K562 (cell line): ENCODE data around the gene UROD. TPM values are rescaled to one million over a fixed set of nuclear protein-coding genes. Genes with fewer than 3 reads are reported as not detected.

Experiments used
- CTCF ChIP-seq, 3 experiments: IDR thresholded peaks in 2 of 3; conservative IDR thresholded peaks in 1 of 3; 2 replicates each; pipeline ENCODE4 v1.5.1; 2011 to 2012; ENCODE audit warnings: low read length in 3 of 3, mild to moderate bottlenecking in 3 of 3, control low read depth in 2 of 3, improper control_type of control experiment in 1 of 3, inconsistent platforms in 1 of 3, low read depth in 1 of 3, mixed read lengths in 1 of 3, moderate library complexity in 1 of 3; ENCODE audit not compliant: insufficient read depth in 2 of 3
- ELF1 ChIP-seq: fragments of 200-800 bp; sonication (Bioruptor generic); IDR thresholded peaks from 2 replicates; pipeline ENCODE4 v1.6.1; 2016; ENCODE audit warnings: missing genetic modification characterization, missing compliant biosample characterization
- GATAD2B ChIP-seq: fragments of 450-650 bp; IDR thresholded peaks from 2 replicates; pipeline ENCODE4 v1.6.1; 2017; ENCODE audit warnings: mild to moderate bottlenecking, borderline replicate concordance
- IRF1 ChIP-seq: sonication (generic); formaldehyde crosslinking; IDR thresholded peaks from 2 replicates; pipeline ENCODE4 v1.8.0; 2022; ENCODE audit warnings: missing genetic modification reagents, mild to moderate bottlenecking, borderline replicate concordance
- MAFF ChIP-seq: IDR thresholded peaks from 2 replicates; pipeline ENCODE4 v1.6.1; 2012; ENCODE audit warnings: low read length, improper control_type of control experiment
- MAZ ChIP-seq, 2 experiments: fragments of 450-650 bp in 1 of 2; sonication (generic) in 1 of 2; formaldehyde crosslinking; IDR thresholded peaks in 1 of 2; conservative IDR thresholded peaks in 1 of 2; 2 replicates each; pipeline versions ENCODE4 v1.4.0 to v1.5.0; 2020; ENCODE audit warnings: mild to moderate bottlenecking in 1 of 2, missing genetic modification reagents in 1 of 2
- NFRKB ChIP-seq: fragments of 450-650 bp; IDR thresholded peaks from 2 replicates; pipeline ENCODE4 v1.6.1; 2016; ENCODE audit warnings: low read depth
- NKRF ChIP-seq: fragments of 450-650 bp; IDR thresholded peaks from 2 replicates; pipeline ENCODE4 v1.6.1; 2016; ENCODE audit warnings: borderline replicate concordance
- NONO ChIP-seq, 2 experiments: fragments of 200-400 bp in 1 of 2; fragments of 450-650 bp in 1 of 2; formaldehyde crosslinking in 1 of 2; IDR thresholded peaks; 2 replicates each; pipeline ENCODE4 v1.6.1; 2017; ENCODE audit warnings: low read depth in 2 of 2, mild to moderate bottlenecking in 2 of 2, moderate library complexity in 2 of 2, low read length in 1 of 2
- RBM22 ChIP-seq: fragments of 200-400 bp; formaldehyde crosslinking; IDR thresholded peaks from 2 replicates; pipeline ENCODE4 v1.6.1; 2018; ENCODE audit warnings: low read length, low read depth; ENCODE audit not compliant: poor library complexity, severe bottlenecking
- SMAD4 ChIP-seq: fragments of 250-450 bp; sonication (Bioruptor Pico); conservative IDR thresholded peaks from 2 replicates; pipeline ENCODE4 v1.8.0; 2021; ENCODE audit warnings: inconsistent platforms, mild to moderate bottlenecking, moderate library complexity
- SRSF9 ChIP-seq: fragments of 200-400 bp; formaldehyde crosslinking; IDR thresholded peaks from 2 replicates; pipeline ENCODE4 v1.6.1; 2017; ENCODE audit warnings: low read depth, low read length, borderline replicate concordance
- TBL1XR1 ChIP-seq, 2 experiments: IDR thresholded peaks; 2 replicates each; pipeline ENCODE4 v1.6.1; 2012; ENCODE audit warnings: improper control_type of control experiment in 2 of 2, low read length in 2 of 2, mild to moderate bottlenecking in 1 of 2
- USF1 ChIP-seq: sonication (generic); formaldehyde crosslinking; IDR thresholded peaks from 2 replicates; pipeline ENCODE4 v1.9.0; 2022; ENCODE audit warnings: mild to moderate bottlenecking, missing genetic modification reagents
- ZMIZ1 ChIP-seq, 2 experiments: fragments of 150-350 bp in 1 of 2; IDR thresholded peaks; 2 replicates each; pipeline ENCODE4 v1.6.1; 2012 to 2016; ENCODE audit warnings: low read depth in 2 of 2, low read length in 2 of 2, mild to moderate bottlenecking in 1 of 2, moderate library complexity in 1 of 2
- ZNF436 ChIP-seq: fragments of 250-450, 450-650 bp; sonication (Bioruptor Pico); formaldehyde crosslinking; IDR thresholded peaks from 2 replicates; pipeline ENCODE4 v1.7.0; 2020; ENCODE audit warnings: mild to moderate bottlenecking
- ZNF583 ChIP-seq: fragments of 250-450 bp; sonication (Bioruptor Pico); IDR thresholded peaks from 2 replicates; pipeline ENCODE4 v1.4.0; 2020
- ZNF830 ChIP-seq: fragments of 250-450 bp; sonication (Bioruptor Pico); IDR thresholded peaks from 2 replicates; pipeline ENCODE4 v1.5.0; 2021; ENCODE audit warnings: mild to moderate bottlenecking
- polyA plus RNA-seq, 8 experiments: library from polyadenylated mRNA; depleted of rRNA in 4 of 8; stranded (reverse) in 5 of 8; unstranded in 3 of 8; fragments of >200 nt; fragmentation: Nextera tagmentation in 2 of 8; fragmentation: Illumina TruSeq in 1 of 8; extraction: Ambion mirVana in 2 of 8; extraction: Trizol in 1 of 8; gene quantifications; 2 replicates each; pipeline versions ENCODE4 v1.2.1 to v1.2.3, GENCODE V29; 2011 to 2014; ENCODE audit warnings: inconsistent platforms in 1 of 8, missing spikeins in 1 of 8
- total RNA-seq, 7 experiments: library from RNA; depleted of rRNA in 6 of 7; stranded (reverse); fragments of >200 nt in 6 of 7; fragmentation: Illumina TruSeq in 2 of 7; extraction: Trizol in 2 of 7; gene quantifications; 2 replicates each; pipeline versions ENCODE4 v1.2.1 to v1.2.3, GENCODE V29; 2011 to 2021; ENCODE audit warnings: low replicate concordance in 1 of 7

The UROD gene
- total and polyA plus RNA-seq, 9 of the 15 experiments (the other 6 are each of a cell fraction or from before 2014, with no cell fraction given): 533 to 2,933 (median 1,100) TPM

- TF ChIP-seq USF1 (CRISPR knock-in tag) (peak; percentile 91), MAFF (no peak), ZNF583 (CRISPR knock-in tag) (0 out of 2 replicates have a peak, but pooled peaks have one; percentile 66), NKRF (no peak), CTCF (IDR thresholded peaks at IDR 0.05 in 2 of 3, conservative IDR thresholded peaks at IDR 0.05 in 1 of 3; ENCODE audit: insufficient read depth in 2 of 3, low read depth in 1 of 3, low read length in 3 of 3) (no peak), SMAD4 (CRISPR knock-in tag) (peak; percentile 98), TBL1XR1 (IDR thresholded peaks at IDR 0.05; ENCODE audit: low read length in 2 of 2) (peak; percentile 37 to 92; a peak in 3 of 4 replicates), ZNF830 (no peak), IRF1 (CRISPR knock-in tag) (no peak), GATAD2B (peak; percentile 69; the same call in 1 of the 2 replicates), SRSF9 (no peak), MAZ (CRISPR knock-in tag; conservative IDR thresholded peaks at IDR 0.05 in 1 of 2, IDR thresholded peaks at IDR 0.05 in 1 of 2) (no peak; a peak in 1 of 4 replicates), ELF1 (tag) (no peak), NONO (IDR thresholded peaks at IDR 0.05; ENCODE audit: low read depth in 2 of 2, low read length in 1 of 2) (peak in 1 of 2 experiments; percentile 74; a peak in 1 of 4 replicates), ZNF436 (CRISPR knock-in tag) (no peak), RBM22 (no peak), NFRKB (no peak), ZMIZ1 (IDR thresholded peaks at IDR 0.05; ENCODE audit: low read depth in 2 of 2, low read length in 2 of 2) (peak in 1 of 2 experiments; percentile 87; a peak in 2 of 4 replicates)
Observed at GRCh38 chr1:45038661-45039364, 26.8 kb downstream of the UROD start (continued).
